ENCODE data around the gene TSC22D2.

TSC22D2 gene

DNA sequence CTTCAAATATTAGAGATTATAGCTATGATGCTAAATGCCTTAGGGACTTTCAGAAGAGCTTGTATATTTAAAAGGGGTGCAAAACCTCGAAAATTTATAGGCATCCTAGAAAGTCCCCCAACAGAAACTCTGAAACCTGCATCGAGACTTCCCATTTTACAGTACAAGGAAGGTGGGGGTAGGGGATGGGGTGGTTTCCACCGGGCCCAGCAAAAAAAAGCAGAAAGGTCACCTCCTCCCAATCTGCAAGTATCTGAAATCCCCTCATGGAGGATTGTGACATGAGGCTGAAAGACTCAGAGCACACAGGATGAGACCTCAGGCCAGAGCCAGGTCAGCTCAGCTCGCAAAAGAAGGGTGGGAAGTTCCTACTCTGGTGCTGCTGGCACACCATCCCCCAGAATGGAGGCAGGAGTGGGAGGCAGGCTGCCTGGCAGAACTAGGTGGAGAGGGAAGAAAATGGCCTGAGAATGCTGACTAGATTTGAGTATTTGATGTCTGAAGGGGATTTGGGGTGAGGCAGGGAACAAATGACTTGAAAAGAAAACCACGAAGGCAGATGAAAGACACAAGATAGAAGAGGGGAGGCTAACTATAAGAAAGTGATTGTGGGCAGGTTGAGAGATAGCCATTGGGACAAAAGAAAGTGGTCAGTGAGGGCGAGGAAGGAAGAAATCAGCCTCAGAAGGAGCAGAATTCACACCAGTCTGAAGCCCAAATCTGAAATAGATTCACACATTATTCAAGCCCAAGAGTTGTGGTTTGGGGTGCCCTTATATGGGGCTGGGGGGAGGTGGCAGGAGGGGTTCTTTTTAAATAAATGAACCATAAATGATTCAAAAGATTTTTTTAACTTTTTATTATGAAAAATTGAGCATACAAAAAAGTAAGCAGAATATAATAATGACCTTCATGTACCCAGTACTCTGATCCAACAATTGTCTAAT lies 22.5 kb upstream of the TSC22D2 start:
- no peak for DNase-seq

DNA sequence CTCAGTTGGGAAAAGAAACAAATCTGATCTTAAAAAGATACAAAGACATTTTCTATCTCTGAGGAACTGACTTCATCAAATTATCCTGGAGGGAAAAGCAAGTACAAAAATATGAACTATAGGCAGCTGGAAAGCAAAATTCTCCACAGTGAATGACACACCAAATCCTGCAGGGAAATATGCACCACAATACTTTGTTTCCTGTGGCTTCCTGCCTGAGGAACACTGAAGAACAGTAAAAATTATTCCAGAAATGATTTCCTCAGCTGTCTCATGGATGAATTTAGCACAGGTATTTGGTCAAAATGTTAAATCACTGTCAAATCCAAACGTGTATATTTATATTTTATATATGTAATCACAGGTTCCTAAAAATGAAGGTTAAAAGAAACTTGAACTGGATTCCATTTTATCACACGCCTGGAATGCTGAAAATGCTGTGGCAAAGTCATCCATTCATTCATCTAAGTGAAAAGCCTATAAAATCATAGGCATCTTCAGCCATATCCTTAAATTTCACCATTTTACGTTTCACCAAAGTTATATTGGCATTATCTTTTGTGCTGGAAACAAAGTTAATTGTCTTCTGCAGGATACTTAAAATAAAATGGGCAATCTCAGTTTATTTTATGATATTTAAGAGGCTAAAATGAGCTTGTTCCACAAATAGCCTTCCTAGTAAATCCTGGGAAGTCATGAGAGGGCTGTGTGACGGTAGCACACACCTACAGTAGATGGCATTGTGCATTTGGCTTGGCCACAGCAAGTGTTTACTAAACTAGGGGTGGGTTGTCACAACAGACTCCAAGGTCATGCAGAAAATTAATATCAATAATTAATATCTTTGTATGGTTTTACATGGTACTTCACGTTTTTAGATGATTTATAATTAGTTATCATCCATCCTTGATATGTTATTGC lies 19.3 kb upstream of the TSC22D2 start:
- DNase-seq: no peak

DNA sequence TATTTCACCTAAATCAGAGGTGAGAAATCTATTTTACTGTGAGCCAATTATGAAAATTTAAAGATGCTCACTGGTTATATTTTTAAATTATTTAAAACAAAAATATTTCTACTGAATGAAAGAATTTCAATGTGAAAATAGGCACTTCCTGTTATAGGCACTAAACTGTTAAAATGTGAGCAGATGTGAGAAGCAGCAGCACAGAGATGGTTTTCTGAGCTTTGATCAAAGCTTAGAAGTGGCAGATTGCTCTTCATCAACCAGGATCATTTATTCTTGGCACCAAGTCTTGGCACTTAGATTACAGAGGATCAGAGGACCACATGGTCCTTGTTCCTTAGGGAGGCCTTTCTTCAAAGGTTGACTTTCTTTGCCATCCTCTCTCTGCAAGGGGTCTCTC lies 18.0 kb upstream of the TSC22D2 start:
- no peak for DNase-seq

DNA sequence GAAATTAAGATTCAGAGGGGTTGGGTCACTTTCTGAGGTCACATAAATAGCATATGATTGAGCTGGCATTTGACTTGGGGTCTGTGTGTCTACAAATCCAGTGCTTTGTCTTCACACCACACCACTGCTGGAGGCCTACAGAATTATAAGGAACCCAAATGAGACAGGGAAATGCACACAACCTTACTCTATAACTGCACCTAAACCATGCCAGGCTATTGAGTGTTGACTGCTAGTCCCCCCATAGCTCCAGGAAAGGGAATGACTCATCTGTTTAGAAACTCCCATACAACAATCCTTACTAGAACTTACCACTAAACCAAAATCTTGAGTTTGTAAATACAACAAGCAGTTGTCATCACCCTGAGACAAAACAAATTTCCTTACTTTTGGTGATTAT lies 16.9 kb upstream of the TSC22D2 start:
- no peak for DNase-seq

DNA sequence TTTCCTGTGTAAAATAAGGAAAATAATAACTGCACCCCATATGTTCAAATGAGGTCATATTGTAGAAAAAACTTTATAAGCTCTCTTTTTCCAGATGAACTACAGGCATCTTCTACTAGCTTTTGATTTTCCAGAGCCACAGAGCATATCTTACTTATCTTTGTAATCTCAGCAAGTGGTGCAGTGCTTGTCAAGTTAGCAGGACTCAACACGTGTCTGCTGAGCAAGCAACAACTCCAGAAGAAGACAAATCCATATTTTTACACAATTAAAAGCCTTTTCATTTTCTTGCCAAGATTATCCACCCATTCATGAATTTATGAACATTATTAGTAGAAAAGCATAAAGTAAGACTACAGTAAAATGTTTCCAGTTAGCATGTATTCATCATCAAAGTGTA lies 14.4 kb upstream of the TSC22D2 start:
- no peak for DNase-seq

DNA sequence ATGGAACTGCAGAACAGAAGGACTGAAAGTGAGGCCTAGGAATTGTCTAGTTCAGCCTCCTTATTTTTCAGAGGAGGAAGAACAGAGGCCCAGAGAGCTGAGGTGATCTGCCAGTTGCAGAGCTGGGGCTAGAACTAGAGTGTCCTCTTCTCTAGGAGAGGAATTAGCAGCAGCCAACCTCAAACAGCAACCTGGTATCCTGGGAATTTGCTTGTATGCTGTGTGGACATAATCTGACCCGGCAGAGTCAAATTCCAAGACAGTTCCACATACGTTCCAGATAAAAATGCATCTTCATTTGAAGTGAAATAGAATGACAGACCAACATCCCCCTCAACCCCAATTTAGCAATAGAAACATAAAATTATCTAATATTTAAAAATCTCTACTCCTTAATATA lies 13.5 kb upstream of the TSC22D2 start:
- no peak for DNase-seq

DNA sequence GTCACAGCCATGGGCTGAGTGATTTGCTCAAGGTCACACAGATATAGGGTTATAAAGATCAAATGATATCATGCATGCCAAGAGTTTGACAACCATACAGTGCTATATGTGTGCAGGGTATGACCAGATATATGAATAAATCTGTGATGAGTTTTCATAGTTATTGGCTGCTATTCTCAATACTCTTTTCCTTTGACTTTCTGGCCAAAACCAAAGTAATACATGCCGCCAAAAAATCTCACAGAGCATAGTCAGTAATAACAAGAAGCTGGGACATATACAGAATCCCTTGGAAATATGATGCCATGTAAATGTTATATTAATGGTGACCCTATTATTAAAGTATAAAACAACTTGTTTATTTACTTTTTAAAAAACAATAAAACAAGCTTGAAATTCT lies 11.6 kb upstream of the TSC22D2 start:
- no peak for DNase-seq

DNA sequence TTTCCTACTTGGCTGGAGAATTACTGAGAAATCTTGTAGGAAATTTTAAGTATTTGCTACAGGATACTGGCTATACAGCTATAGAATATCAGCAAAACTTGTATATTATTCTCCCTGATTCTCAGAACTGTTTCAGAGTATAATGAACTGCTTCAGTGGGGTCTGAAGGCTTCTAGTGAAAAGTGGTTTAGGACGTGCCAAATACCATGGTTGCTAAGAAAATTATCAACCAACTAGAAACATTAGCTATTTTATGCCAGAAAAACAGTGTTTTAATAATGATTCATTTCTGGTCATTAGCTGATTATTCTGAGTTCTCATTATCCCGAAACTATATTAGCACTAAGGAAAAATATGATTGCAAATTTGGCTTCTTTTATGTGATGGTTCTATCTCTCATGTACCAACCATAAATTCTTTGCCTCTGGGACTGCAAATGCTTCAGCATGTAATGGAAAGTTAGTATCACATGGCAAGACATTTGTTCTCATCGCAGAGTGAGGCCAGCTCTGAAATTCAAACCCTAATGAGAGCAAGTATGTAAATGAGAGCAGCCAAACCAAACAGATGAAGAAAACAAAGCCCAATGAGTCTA lies 11.0 kb upstream of the TSC22D2 start:
- DNase-seq: no peak

DNA sequence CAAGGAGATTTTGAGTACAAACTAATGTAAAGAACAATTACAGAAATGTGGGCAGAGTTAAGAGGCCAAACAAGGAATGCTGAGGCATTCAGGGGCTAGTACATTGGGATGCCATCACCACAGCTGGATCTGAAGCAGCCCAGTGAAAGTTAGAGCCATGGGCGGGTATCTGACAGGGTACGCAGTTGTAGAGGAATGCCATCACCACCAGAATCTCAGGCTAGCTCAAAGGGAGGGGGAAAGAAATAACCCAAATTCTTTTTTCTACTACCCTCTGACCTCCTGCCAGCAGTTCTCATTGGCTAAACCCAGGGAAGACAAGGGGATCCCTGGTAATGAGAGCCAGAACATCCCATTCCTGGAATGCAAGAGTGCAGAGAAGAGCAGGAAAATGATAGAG lies 9.0 kb upstream of the TSC22D2 start:
- DNase-seq: no peak

DNA sequence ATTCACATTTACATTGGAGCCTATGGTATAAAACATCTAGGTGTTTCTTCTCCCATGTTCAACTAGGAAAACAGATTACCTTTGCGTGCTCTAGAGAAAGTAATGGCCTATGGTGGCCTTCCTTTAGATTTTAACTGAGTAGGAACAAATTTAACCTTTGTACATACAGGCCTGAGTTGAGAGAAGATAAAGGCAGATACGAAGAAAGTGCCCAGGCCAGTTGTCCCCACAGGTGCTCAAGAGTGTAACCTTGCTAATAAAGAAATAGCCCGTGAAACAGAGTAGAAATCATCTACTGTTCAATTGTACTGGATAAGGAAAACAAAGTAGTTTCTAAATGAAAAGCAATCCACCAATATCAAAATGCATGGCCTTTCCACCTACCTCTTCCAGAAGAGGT lies 6.8 kb upstream of the TSC22D2 start:
- DNase-seq: no peak

DNA sequence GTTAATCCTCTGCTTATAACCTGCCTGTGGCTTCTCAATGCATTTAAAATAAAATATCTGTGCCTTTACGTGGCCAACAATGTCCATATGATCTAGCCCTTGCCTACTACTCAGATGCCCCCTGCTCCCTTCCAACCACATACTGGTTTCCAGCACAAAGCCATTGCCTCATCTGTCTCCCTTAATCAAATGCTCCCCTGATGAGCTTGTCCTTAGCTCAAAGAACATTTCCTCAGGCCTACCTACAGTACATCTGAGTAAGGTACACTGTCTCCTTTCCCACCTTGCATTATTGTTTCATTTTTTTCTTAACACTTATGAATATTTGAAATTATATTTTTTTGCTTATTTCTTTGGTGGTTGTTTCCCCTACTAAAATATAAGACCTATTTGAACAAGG lies 5.9 kb upstream of the TSC22D2 start:
- DNase-seq: no peak

DNA sequence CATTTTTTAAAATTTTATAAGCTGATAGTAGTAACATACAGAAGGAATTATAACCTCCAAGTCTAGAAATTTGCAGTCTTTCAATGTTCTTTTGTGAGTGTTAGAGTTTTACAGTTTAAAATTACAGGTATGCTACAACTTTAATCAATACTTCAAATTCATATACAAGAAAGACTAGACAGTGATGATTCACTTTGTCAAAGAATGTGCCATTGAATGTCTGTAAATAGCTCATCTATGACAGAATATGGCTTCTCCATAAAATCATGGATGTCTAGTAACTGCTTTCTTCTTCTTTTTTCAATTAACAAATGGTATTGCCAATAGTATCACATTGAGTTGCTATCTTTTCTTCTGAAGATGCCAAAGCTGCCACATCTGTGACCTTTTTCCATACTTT lies 4.1 kb upstream of the TSC22D2 start:
- DNase-seq: no peak

DNA sequence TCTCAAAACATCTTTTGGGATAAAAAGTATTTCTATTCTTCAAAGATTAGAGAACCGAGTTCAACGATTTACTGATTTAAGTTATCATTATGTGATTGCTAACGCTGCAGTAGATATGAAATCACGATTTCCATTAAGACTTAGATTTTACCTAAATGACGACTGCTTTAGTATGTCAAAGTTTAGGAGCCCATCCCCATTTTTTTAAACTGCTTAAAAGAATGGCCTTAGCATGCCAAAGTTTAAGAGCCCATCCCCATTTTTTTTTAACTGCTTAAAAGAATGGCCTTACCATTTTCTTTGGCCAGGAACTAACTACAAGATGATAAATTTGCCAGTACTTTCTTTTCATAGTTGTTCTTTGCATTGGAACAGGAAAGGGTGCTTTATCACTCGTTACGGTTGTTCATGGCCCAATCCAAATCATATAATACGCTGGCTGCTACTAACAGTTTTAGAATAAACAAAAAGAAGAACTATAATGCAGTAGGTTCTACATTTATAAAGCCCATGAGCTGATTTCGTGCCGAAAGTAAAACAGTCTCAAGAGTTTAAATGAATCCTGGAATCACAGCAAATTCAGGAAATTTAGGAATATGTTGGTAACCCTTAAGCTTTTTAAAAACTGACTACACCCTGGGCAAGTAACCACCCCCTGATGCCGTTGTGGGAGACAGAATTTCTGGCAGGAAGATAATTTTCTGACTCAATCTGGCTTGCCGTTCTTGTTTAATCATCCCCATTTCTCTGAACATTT lies 869 bp upstream of the TSC22D2 start:
- peak in 1 of 3 experiments; percentile 83 for DNase-seq

DNA sequence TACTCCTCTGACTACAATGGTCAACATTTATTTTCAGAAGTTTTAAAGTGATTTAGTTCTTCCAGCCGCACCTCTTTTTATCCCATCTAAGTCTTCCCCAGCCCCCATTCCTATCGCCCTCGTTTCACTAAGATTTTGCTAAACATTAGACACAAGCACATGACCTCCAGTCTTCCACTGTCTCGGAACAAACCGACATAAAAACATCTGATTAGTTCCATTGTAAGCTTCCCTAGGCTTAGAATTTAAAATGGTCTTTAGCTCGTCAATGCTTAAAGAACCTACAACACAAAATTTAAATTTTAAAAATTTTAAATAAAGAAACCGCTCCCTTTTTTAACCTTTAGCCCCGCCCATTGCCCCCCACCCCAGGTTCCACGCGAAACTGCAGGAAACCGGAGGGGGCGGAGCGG lies 284 bp upstream of the TSC22D2 start:
- DNase-seq: peak in 1 of 3 experiments; percentile 93

DNA sequence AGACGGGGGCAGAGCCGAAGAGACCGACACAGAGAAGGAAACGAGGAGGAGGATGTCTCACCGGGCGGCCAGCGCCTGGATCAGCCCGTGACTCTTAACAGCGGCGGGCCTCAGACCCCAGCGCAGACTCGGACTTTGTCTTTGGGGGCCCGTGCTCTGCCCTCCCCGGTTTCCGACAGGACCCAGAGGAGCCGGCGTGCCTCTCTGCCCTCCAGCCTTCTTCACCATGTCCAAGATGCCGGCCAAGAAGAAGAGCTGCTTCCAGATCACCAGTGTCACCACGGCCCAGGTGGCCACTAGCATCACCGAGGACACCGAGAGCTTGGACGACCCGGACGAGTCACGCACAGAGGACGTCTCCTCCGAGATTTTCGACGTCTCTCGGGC lies 1.0 kb downstream of the TSC22D2 start:
- peak; percentile 27 to 78 (median 76) for DNase-seq

DNA sequence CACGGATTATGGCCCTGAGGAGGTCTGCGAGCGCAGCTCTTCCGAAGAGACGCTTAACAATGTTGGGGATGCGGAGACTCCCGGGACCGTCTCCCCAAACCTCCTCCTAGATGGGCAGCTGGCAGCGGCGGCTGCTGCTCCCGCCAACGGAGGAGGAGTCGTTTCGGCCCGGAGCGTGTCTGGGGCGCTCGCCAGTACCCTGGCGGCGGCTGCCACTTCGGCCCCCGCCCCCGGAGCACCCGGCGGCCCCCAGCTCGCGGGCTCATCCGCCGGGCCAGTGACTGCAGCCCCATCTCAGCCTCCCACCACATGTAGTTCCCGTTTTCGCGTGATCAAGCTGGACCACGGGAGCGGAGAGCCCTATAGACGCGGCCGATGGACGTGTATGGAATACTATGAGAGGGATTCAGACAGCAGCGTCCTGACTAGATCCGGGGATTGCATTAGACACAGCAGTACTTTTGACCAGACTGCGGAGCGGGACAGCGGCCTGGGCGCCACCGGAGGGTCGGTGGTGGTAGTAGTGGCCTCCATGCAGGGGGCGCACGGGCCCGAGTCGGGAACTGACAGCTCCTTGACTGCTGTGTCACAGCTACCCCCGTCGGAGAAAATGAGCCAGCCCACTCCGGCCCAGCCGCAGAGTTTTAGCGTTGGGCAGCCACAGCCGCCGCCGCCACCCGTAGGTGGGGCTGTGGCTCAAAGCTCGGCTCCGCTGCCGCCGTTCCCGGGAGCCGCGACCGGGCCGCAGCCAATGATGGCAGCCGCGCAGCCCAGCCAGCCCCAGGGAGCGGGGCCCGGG lies 1.6 kb downstream of the TSC22D2 start:
- DNase-seq: peak; percentile 43 to 79 (median 78)

DNA sequence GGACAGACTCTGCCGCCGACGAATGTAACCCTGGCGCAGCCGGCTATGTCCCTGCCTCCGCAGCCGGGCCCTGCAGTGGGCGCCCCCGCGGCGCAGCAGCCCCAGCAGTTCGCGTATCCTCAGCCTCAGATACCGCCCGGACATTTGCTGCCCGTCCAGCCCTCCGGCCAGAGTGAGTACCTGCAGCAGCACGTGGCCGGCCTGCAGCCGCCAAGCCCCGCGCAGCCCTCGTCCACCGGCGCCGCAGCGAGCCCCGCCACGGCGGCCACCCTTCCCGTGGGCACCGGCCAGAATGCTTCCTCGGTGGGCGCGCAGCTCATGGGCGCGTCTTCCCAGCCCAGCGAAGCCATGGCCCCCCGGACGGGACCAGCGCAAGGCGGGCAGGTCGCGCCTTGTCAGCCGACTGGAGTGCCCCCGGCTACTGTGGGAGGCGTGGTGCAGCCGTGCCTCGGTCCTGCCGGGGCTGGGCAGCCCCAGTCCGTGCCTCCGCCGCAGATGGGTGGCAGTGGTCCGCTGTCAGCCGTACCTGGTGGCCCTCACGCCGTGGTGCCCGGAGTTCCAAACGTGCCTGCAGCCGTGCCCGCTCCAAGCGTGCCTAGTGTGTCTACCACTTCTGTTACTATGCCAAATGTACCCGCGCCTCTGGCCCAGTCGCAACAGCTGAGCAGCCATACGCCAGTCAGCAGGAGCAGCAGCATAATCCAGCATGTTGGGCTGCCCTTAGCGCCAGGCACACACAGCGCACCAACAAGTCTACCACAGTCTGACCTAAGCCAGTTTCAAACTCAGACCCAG lies 2.4 kb downstream of the TSC22D2 start:
- DNase-seq: peak; percentile 17 to 66 (median 57)

DNA sequence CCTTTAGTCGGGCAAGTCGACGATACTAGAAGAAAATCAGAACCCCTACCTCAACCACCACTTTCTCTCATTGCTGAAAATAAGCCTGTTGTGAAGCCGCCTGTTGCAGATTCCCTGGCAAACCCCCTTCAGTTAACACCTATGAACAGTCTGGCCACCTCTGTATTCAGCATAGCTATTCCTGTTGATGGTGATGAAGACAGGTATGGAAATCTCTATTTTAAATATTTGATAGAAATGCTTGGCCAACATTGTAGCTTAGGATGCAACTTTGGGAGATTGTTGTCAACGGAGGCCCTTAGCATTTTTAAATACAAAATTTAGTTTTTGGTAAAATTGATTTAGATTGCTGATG lies 3.0 kb downstream of the TSC22D2 start:
- peak in 2 of 3 experiments; percentile 55 to 66 for DNase-seq

DNA sequence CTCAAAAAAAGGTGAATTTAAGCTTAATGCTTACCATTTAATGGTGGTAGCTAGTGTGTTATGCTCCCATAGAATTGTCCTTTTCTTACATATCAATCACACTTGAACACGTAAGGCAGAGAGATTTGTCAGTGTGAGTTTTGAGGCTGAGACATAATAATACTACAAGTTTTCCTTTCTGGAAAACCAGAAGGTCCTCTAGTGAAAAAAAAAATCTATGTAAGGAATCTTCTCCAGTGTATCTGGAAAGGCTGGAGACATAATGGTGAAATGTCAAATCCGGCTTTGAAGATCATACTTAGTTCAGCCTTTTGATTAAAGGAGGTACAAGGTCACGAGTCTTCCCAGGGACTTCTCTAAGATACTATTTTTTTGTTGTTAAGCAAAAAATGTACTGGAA lies 3.4 kb downstream of the TSC22D2 start:
- no peak for DNase-seq

DNA sequence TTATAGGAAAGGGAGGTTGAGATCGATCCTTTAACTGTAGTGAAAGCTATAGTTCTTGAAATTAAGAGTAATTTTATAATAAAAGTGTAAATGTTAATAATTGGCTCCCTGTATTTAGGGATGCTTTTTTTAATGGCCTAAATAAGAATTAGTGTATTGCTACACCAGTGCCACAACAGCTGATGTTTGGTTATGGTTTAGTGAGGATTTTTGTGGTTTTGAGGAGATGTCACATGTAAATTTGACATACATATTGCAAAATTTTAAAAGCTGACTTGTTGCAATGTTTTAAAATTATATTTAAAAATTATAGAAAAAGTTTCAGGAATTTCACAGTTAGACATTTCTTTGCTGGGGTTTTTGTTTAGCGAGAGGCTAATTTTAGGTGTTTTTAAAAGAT lies 3.9 kb downstream of the TSC22D2 start:
- no peak for DNase-seq
